A549 (cell line): Measurements from ENCODE around the gene CNNM3. TPM values are rescaled to one million over a fixed set of nuclear protein-coding genes. Genes with fewer than 3 reads are reported as not detected.

ENCODE experiments used
- ATAC-seq, 2 experiments: fragments of 200-7000 bp in 1 of 2; fragments of >200 bp in 1 of 2; cut with Nextera tagmentation in 1 of 2; cut with Tn5 transposase in 1 of 2; 3 replicates each; pipeline versions ENCODE4 v1.8.0 to v1.9.1; 2018 to 2020; ENCODE audit warnings: mild to moderate bottlenecking in 1 of 2, moderate library complexity in 1 of 2
- CTCF ChIA-PET: fragments of 300-600 bp; sonication (Branson Sonifier 250); formaldehyde crosslinking; extraction: SDS; loops from one replicate; lab custom pipeline; 2021; ENCODE audit warnings: antibody characterized with exemption, inconsistent platforms; lab: Yijun Ruan, JAX
- POLR2A ChIA-PET: fragments of 350-600 bp; formaldehyde crosslinking; extraction: SDS; loops from one replicate; lab custom pipeline; 2021; ENCODE audit warnings: antibody characterized with exemption, inconsistent platforms; lab: Yijun Ruan, JAX
- DNase-seq, 2 experiments: peaks; one replicate each; pipeline versions ENCODE4 v3.0.0 to v3.0.0-alpha.2; 2011 to 2016; ENCODE audit warnings: low read depth in 1 of 2, low spot score in 1 of 2
- FAIRE-seq: peaks from 2 replicates; lab custom pipeline; 2011; peaks lifted over from hg19 to GRCh38; lab: Jason Lieb, UNC
- H3K27ac ChIP-seq, 2 experiments: fragments of >200 bp; sonication (Bioruptor Twin); formaldehyde crosslinking; 3 replicates each; pipeline ENCODE4 v1.5.1; 2016 to 2017
- H3K4me1 ChIP-seq: fragments of >200 bp; sonication (Bioruptor Twin); formaldehyde crosslinking; 3 replicates; pipeline ENCODE4 v1.6.1; 2016
- H3K4me2 ChIP-seq: fragments of >200 bp; sonication (Bioruptor Twin); formaldehyde crosslinking; 3 replicates; pipeline ENCODE4 v1.6.1; 2016
- H3K4me3 ChIP-seq: fragments of >200 bp; sonication (Bioruptor Twin); formaldehyde crosslinking; 3 replicates; pipeline ENCODE4 v1.5.1; 2016
- H3K9me3 ChIP-seq: fragments of >200 bp; sonication (Bioruptor Twin); formaldehyde crosslinking; 3 replicates; pipeline ENCODE4 v1.6.1; 2016
- BHLHE40 ChIP-seq: IDR thresholded peaks from 2 replicates; pipeline ENCODE4 v1.6.1; 2012; ENCODE audit warnings: low read depth, low read length, inconsistent platforms
- CBX8 ChIP-seq: fragments of 200-600 bp; sonication (generic); IDR thresholded peaks from 2 replicates; pipeline ENCODE4 v1.6.1; 2016
- CHD2 ChIP-seq: fragments of 150-350 bp; IDR thresholded peaks from 2 replicates; pipeline ENCODE4 v1.6.1; 2014; ENCODE audit warnings: low read length; ENCODE audit not compliant: partially characterized antibody
- EHF ChIP-seq: fragments of 250-450 bp; sonication (Bioruptor Pico); IDR thresholded peaks from 2 replicates; pipeline ENCODE4 v1.5.0; 2020; ENCODE audit warnings: mild to moderate bottlenecking
- EP300 ChIP-seq, 2 experiments: fragments of >200 bp; sonication (Bioruptor Twin); formaldehyde crosslinking; IDR thresholded peaks; 2 replicates in 1 of 2; 3 replicates in 1 of 2; pipeline ENCODE4 v1.6.1; 2016 to 2017
- ESRRA ChIP-seq: fragments of 150-350 bp; IDR thresholded peaks from 2 replicates; pipeline ENCODE4 v1.6.1; 2014; ENCODE audit warnings: mild to moderate bottlenecking, low read length, borderline replicate concordance
- FOSB ChIP-seq: fragments of 250-450 bp; sonication (Bioruptor Pico); IDR thresholded peaks from 2 replicates; pipeline ENCODE4 v1.5.0; 2020; ENCODE audit warnings: mild to moderate bottlenecking, moderate library complexity
- HDAC2 ChIP-seq: fragments of 200-600 bp; sonication (generic); IDR thresholded peaks from 2 replicates; pipeline ENCODE4 v1.6.1; 2016
- HOXA7 ChIP-seq: fragments of 250-450 bp; sonication (Bioruptor Pico); IDR thresholded peaks from 2 replicates; pipeline ENCODE4 v1.5.0; 2020; ENCODE audit warnings: mild to moderate bottlenecking, moderate library complexity
- HOXB13 ChIP-seq: fragments of 250-450 bp; sonication (Bioruptor Pico); IDR thresholded peaks from 2 replicates; pipeline ENCODE4 v1.5.0; 2020; ENCODE audit warnings: low read depth, mild to moderate bottlenecking, moderate library complexity
- MAFK ChIP-seq: fragments of 450-650 bp; IDR thresholded peaks from 2 replicates; pipeline ENCODE4 v1.6.1; 2014; ENCODE audit not compliant: partially characterized antibody
- NPAS2 ChIP-seq: fragments of 250-450 bp; sonication (Bioruptor Pico); IDR thresholded peaks from 2 replicates; pipeline ENCODE4 v1.8.0; 2022; ENCODE audit warnings: mild to moderate bottlenecking, moderate library complexity, borderline replicate concordance
- PHF8 ChIP-seq: fragments of 200-600 bp; sonication (generic); IDR thresholded peaks from 2 replicates; pipeline ENCODE4 v1.6.1; 2016; ENCODE audit warnings: low read depth, mild to moderate bottlenecking, antibody characterized with exemption, moderate library complexity, borderline replicate concordance
- POLR2AphosphoS2 ChIP-seq: conservative IDR thresholded peaks from 2 replicates; pipeline ENCODE4 v1.6.1; 2012; ENCODE audit warnings: low read length, improper control_type of control experiment, inconsistent platforms
- RAD21 ChIP-seq, 2 experiments: fragments of >200 bp in 1 of 2; sonication (Bioruptor Twin) in 1 of 2; formaldehyde crosslinking in 1 of 2; IDR thresholded peaks in 1 of 2; conservative IDR thresholded peaks in 1 of 2; 2 replicates in 1 of 2; 3 replicates in 1 of 2; pipeline ENCODE4 v1.6.1; 2012 to 2018; ENCODE audit warnings: inconsistent platforms in 1 of 2
- RNF2 ChIP-seq: fragments of 200-600 bp; sonication (generic); IDR thresholded peaks from 2 replicates; pipeline ENCODE4 v1.6.1; 2016; ENCODE audit warnings: low read depth, mild to moderate bottlenecking, antibody characterized with exemption, moderate library complexity, borderline replicate concordance
- SREBF2 ChIP-seq: fragments of 450-650 bp; IDR thresholded peaks from 2 replicates; pipeline ENCODE4 v1.6.1; 2014; ENCODE audit warnings: mild to moderate bottlenecking, moderate library complexity
- ZC3H11A ChIP-seq: fragments of 450-650 bp; IDR thresholded peaks from 2 replicates; pipeline ENCODE4 v1.6.1; 2014; ENCODE audit warnings: antibody characterized with exemption, mild to moderate bottlenecking
- WGBS: methylation state at CpG from one replicate; pipeline ENCODE4 v1.1.6; 2017; ENCODE audit errors: missing lambda C conversion rate; 5-methylcytosine and 5-hydroxymethylcytosine counted together
- polyA plus RNA-seq, 4 experiments: library from polyadenylated mRNA; depleted of rRNA in 3 of 4; stranded (reverse); fragments of >200 nt; fragmentation: RNase III in 1 of 4; extraction: RNeasy Plus Mini Kit Qiagen cat#74134 plus additional on column Dnase treatment in 1 of 4; gene quantifications; 2 replicates in 3 of 4; 3 replicates in 1 of 4; pipeline ENCODE4 v1.2.3, GENCODE V29; 2011 to 2017
- TF ChIP-seq, protein P1 (sequence below): IDR thresholded peaks from 2 replicates; pipeline ENCODE4 v1.6.1; 2012
- TF ChIP-seq, protein P2 (sequence below): fragments of 250-450 bp; sonication (Bioruptor Pico); IDR thresholded peaks from 2 replicates; pipeline ENCODE4 v1.5.0; 2021; ENCODE audit warnings: mild to moderate bottlenecking, moderate library complexity, borderline replicate concordance
- TF ChIP-seq, protein P3 (sequence below): IDR thresholded peaks from 2 replicates; pipeline ENCODE4 v1.6.1; 2012
- TF ChIP-seq, protein P4 (sequence below): fragments of 250-450 bp; sonication (Bioruptor Pico); IDR thresholded peaks from 2 replicates; pipeline ENCODE4 v1.5.0; 2020; ENCODE audit warnings: low read depth, mild to moderate bottlenecking, moderate library complexity
- TF ChIP-seq, protein P5 (sequence below): fragments of 200-600 bp; sonication (generic); IDR thresholded peaks from 2 replicates; pipeline ENCODE4 v1.6.1; 2016; ENCODE audit warnings: antibody characterized with exemption, mild to moderate bottlenecking, moderate library complexity
- TF ChIP-seq, protein P6 (sequence below): fragments of >200 bp; sonication (Bioruptor Twin); formaldehyde crosslinking; IDR thresholded peaks from 3 replicates; pipeline ENCODE4 v1.6.1; 2016
- TF ChIP-seq, protein P7 (sequence below): IDR thresholded peaks from 2 replicates; pipeline ENCODE4 v1.6.1; 2012; ENCODE audit warnings: low read depth, borderline replicate concordance

The CNNM3 gene
- polyA plus RNA-seq, 2 of the 4 experiments (the other 2 are of a cell fraction), result 11.8 to 14.1 TPM

DNA sequence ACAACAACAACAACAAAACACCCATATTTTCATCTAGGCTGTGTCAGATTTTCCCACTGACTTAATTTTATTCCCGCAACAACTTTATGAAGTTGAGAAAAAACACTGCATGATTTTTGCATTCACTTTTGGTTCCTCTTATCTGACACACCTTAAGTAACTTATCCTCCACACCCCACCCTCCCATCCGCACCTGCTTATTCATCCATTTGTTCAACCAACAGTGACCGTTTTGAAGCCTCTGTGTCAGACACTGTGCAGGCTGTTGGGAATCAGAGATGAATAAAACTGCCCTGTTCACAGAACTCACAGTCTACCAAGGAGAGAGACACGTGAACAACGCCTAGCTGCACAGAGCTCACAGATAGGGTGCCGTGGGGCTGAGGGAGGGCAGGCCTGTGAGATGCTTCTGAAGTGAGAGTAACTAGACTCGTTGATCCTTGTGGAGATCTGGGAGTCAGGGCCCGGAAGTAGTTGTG is 47.9 kb upstream of the CNNM3 start:
- Histone ChIP-seq H3K27ac (no peak overlapping the region), H3K4me2 (no peak overlapping the region), H3K9me3 (no peaks in the 10 kb centered on the region), H3K4me1 (peaks cover 14% of the 10 kb centered on the region), H3K4me3 (no peak overlapping the region)
- DNase-seq (no peak), FAIRE-seq (no peak), ATAC-seq (no peak)
- POLR2A ChIA-PET, result no interaction called here
- CTCF ChIA-PET, result interaction anchor here (0.9 to 13.2 kb wide), 8 partner anchors 10 to 216 kb away, joined by 3 to 186 read pairs (median 3); partner anchors contain the start of gene ANKRD39
- WGBS, result 72% methylated on average over 8 of the region's 8 CpGs
- no peak for TF ChIP-seq POLR2AphosphoS2
- TF ChIP-seq CBX8, result no peak
- TF ChIP-seq, protein P1, sequence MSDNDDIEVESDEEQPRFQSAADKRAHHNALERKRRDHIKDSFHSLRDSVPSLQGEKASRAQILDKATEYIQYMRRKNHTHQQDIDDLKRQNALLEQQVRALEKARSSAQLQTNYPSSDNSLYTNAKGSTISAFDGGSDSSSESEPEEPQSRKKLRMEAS, result no peak
- no peak for TF ChIP-seq SREBF2
- TF ChIP-seq HOXB13 (CRISPR knock-in tag), result no peak
- TF ChIP-seq EHF (CRISPR knock-in tag), result no peak
- TF ChIP-seq RAD21 (conservative IDR thresholded peaks at IDR 0.05 in 1 of 2, IDR thresholded peaks at IDR 0.05 in 1 of 2), result no peak
- TF ChIP-seq ESRRA, result no peak
- no peak for TF ChIP-seq CHD2
- no peak for TF ChIP-seq NPAS2 (CRISPR knock-in tag)
- no peak for TF ChIP-seq FOSB (CRISPR knock-in tag)
- TF ChIP-seq, protein P2, sequence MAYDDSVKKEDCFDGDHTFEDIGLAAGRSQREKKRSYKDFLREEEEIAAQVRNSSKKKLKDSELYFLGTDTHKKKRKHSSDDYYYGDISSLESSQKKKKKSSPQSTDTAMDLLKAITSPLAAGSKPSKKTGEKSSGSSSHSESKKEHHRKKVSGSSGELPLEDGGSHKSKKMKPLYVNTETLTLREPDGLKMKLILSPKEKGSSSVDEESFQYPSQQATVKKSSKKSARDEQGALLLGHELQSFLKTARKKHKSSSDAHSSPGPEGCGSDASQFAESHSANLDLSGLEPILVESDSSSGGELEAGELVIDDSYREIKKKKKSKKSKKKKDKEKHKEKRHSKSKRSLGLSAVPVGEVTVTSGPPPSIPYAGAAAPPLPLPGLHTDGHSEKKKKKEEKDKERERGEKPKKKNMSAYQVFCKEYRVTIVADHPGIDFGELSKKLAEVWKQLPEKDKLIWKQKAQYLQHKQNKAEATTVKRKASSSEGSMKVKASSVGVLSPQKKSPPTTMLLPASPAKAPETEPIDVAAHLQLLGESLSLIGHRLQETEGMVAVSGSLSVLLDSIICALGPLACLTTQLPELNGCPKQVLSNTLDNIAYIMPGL (CRISPR knock-in tag), result no peak
- no peak for TF ChIP-seq PHF8
- no peak for TF ChIP-seq HDAC2

DNA sequence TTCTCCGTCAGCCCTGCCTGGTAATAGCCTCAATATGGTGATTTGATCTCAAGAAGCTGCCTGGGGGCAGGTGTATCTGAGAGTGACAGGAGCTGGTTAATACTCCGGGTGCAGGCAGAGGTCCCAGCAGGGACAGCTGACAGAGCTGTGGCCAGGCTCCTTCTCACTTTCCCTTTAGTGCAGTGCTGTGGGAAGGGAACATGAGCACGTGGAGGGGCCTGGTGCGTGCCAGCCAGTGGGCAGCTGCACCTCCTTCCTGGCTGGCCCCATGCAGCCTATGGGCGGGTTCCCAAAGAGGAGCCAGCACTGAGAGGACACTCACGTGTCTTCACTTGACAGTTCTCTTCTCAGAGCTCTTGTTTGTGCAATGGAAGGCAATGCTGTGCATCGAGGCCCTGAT is 46.3 kb upstream of the CNNM3 start:
- TF ChIP-seq, protein P3, sequence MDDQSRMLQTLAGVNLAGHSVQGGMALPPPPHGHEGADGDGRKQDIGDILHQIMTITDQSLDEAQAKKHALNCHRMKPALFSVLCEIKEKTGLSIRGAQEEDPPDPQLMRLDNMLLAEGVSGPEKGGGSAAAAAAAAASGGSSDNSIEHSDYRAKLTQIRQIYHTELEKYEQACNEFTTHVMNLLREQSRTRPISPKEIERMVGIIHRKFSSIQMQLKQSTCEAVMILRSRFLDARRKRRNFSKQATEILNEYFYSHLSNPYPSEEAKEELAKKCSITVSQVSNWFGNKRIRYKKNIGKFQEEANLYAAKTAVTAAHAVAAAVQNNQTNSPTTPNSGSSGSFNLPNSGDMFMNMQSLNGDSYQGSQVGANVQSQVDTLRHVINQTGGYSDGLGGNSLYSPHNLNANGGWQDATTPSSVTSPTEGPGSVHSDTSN, result no peak
- no peak for TF ChIP-seq MAFK
- TF ChIP-seq, protein P4, sequence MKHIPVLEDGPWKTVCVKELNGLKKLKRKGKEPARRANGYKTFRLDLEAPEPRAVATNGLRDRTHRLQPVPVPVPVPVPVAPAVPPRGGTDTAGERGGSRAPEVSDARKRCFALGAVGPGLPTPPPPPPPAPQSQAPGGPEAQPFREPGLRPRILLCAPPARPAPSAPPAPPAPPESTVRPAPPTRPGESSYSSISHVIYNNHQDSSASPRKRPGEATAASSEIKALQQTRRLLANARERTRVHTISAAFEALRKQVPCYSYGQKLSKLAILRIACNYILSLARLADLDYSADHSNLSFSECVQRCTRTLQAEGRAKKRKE (CRISPR knock-in tag), result no peak
- no peak for TF ChIP-seq RNF2
- TF ChIP-seq ESRRA, result no peak
- TF ChIP-seq, protein P5, sequence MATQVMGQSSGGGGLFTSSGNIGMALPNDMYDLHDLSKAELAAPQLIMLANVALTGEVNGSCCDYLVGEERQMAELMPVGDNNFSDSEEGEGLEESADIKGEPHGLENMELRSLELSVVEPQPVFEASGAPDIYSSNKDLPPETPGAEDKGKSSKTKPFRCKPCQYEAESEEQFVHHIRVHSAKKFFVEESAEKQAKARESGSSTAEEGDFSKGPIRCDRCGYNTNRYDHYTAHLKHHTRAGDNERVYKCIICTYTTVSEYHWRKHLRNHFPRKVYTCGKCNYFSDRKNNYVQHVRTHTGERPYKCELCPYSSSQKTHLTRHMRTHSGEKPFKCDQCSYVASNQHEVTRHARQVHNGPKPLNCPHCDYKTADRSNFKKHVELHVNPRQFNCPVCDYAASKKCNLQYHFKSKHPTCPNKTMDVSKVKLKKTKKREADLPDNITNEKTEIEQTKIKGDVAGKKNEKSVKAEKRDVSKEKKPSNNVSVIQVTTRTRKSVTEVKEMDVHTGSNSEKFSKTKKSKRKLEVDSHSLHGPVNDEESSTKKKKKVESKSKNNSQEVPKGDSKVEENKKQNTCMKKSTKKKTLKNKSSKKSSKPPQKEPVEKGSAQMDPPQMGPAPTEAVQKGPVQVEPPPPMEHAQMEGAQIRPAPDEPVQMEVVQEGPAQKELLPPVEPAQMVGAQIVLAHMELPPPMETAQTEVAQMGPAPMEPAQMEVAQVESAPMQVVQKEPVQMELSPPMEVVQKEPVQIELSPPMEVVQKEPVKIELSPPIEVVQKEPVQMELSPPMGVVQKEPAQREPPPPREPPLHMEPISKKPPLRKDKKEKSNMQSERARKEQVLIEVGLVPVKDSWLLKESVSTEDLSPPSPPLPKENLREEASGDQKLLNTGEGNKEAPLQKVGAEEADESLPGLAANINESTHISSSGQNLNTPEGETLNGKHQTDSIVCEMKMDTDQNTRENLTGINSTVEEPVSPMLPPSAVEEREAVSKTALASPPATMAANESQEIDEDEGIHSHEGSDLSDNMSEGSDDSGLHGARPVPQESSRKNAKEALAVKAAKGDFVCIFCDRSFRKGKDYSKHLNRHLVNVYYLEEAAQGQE, result no peak
- no peak for TF ChIP-seq ZC3H11A
- TF ChIP-seq CHD2, result no peak
- TF ChIP-seq, protein P6, sequence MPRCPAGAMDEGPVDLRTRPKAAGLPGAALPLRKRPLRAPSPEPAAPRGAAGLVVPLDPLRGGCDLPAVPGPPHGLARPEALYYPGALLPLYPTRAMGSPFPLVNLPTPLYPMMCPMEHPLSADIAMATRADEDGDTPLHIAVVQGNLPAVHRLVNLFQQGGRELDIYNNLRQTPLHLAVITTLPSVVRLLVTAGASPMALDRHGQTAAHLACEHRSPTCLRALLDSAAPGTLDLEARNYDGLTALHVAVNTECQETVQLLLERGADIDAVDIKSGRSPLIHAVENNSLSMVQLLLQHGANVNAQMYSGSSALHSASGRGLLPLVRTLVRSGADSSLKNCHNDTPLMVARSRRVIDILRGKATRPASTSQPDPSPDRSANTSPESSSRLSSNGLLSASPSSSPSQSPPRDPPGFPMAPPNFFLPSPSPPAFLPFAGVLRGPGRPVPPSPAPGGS, result no peak
- TF ChIP-seq HOXA7 (CRISPR knock-in tag), result no peak
- no peak for TF ChIP-seq EP300 (IDR thresholded peaks at IDR 0.05)
- no peak for TF ChIP-seq BHLHE40
- TF ChIP-seq, protein P7, sequence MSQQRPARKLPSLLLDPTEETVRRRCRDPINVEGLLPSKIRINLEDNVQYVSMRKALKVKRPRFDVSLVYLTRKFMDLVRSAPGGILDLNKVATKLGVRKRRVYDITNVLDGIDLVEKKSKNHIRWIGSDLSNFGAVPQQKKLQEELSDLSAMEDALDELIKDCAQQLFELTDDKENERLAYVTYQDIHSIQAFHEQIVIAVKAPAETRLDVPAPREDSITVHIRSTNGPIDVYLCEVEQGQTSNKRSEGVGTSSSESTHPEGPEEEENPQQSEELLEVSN, result no peak
- TF ChIP-seq, all 56 proteins: peak for 0
- Histone ChIP-seq H3K27ac (no peak overlapping the region), H3K9me3 (no peaks in the 10 kb centered on the region), H3K4me2 (no peak overlapping the region), H3K4me3 (no peak overlapping the region), H3K4me1 (no peaks in the 10 kb centered on the region)
- CTCF ChIA-PET, result interaction anchor here (0.6 to 1.5 kb wide), 5 partner anchors 8 to 220 kb away, joined by 3 to 6 read pairs (median 3); partner anchors contain the start of gene CNNM4
- DNase-seq, result no peak
- ATAC-seq, result no peak; a peak in 1 of 6 replicates
- FAIRE-seq, result no peak
- POLR2A ChIA-PET, result no interaction called here
- 69% methylated on average over 7 of the region's 7 CpGs for WGBS
